Endothelial cell of umbilical vein (primary cell): ENCODE data around the gene SEMA5A. TPM values are rescaled to one million over a fixed set of nuclear protein-coding genes. Genes with fewer than 3 reads are reported as not detected.

Experiments used
- BruUV-seq: library from RNA; stranded (reverse); fragments of 400-500 nt; replicated peaks from 2 replicates; lab custom pipeline; 2021; lab: Mats Ljungman, UMichigan
- CTCF ChIA-PET: fragments of 300-600, 350-600 bp; sonication (Branson Sonifier 250); formaldehyde crosslinking; loops from one replicate; lab custom pipeline; 2021; ENCODE audit warnings: antibody characterized with exemption, inconsistent platforms; lab: Charles Lee
- POLR2A ChIA-PET: fragments of 300-600, 350-600 bp; sonication (Branson Sonifier 250); formaldehyde crosslinking; loops from one replicate; lab custom pipeline; 2021; ENCODE audit warnings: antibody characterized with exemption, inconsistent platforms; lab: Charles Lee
- DNase-seq: peaks from one replicate; pipeline ENCODE4 v3.0.0-alpha.2; 2011; ENCODE audit warnings: low read depth, low spot score
- FAIRE-seq: peaks from 2 replicates; lab custom pipeline; 2011; peaks lifted over from hg19 to GRCh38; lab: Jason Lieb, UNC
- H2AFZ ChIP-seq: 2 replicates; pipeline ENCODE4 v1.6.0; 2012; ENCODE audit warnings: low read depth, low read length, control low read depth, inconsistent platforms
- H3K27ac ChIP-seq: 2 replicates; pipeline ENCODE4 v1.5.1; 2011; ENCODE audit warnings: low read depth, mild to moderate bottlenecking, control low read depth, low read length, moderate library complexity; ENCODE audit not compliant: insufficient read depth
- H3K27me3 ChIP-seq, 2 experiments: 2 replicates each; pipeline versions ENCODE4 v1.6.0 to v1.6.1; 2011; ENCODE audit warnings: low read length in 2 of 2, mixed read lengths in 1 of 2; ENCODE audit not compliant: control insufficient read depth in 2 of 2, insufficient read depth in 2 of 2
- H3K36me3 ChIP-seq, 2 experiments: 2 replicates in 1 of 2; 3 replicates in 1 of 2; pipeline ENCODE4 v1.5.1; 2011; ENCODE audit warnings: low read length in 2 of 2, mild to moderate bottlenecking in 1 of 2, moderate library complexity in 1 of 2; ENCODE audit not compliant: control insufficient read depth in 2 of 2, insufficient read depth in 2 of 2; ENCODE audit errors: extremely low read depth in 1 of 2
- H3K4me1 ChIP-seq: 3 replicates; pipeline ENCODE4 v1.5.1; 2011; ENCODE audit warnings: mild to moderate bottlenecking, low read length; ENCODE audit not compliant: control insufficient read depth, insufficient read depth; ENCODE audit errors: extremely low read depth
- H3K4me2 ChIP-seq: 2 replicates; pipeline ENCODE4 v1.6.1; 2011; ENCODE audit warnings: low read length, control low read depth, mixed read lengths; ENCODE audit not compliant: insufficient read depth
- H3K4me3 ChIP-seq, 3 experiments: fragments of 200-600 bp in 1 of 3; sonication (generic), shearing (Covaris generic) in 1 of 3; replicated peaks in 1 of 3; 2 replicates each; pipeline ENCODE4 v1.5.1; 2011 to 2016; ENCODE audit warnings: control low read depth in 3 of 3, low read length in 3 of 3, mild to moderate bottlenecking in 2 of 3, inconsistent platforms in 1 of 3, low read depth in 1 of 3, moderate library complexity in 1 of 3; ENCODE audit not compliant: insufficient read depth in 1 of 3
- H3K79me2 ChIP-seq: 2 replicates; pipeline ENCODE4 v1.6.0; 2012; ENCODE audit warnings: low read length, inconsistent platforms; ENCODE audit not compliant: control insufficient read depth, insufficient read depth
- H3K9ac ChIP-seq: replicated peaks from 2 replicates; pipeline ENCODE3; 2011; ENCODE audit warnings: low read length, control low read depth; ENCODE audit not compliant: insufficient read depth; ENCODE audit errors: extremely low read depth
- H3K9me1 ChIP-seq: replicated peaks from 3 replicates; pipeline ENCODE4 v1.6.0; 2011; ENCODE audit warnings: mild to moderate bottlenecking, low read length; ENCODE audit not compliant: control insufficient read depth, insufficient read depth; ENCODE audit errors: extremely low read depth
- H3K9me3 ChIP-seq: replicated peaks from 2 replicates; pipeline ENCODE4 v1.5.1; 2012; ENCODE audit warnings: low read length, inconsistent platforms; ENCODE audit not compliant: control insufficient read depth, insufficient read depth
- H4K20me1 ChIP-seq: replicated peaks from 2 replicates; pipeline ENCODE3; 2011; ENCODE audit warnings: mild to moderate bottlenecking, low read length; ENCODE audit not compliant: control insufficient read depth, insufficient read depth; ENCODE audit errors: extremely low read depth
- CTCF ChIP-seq, 2 donors: IDR thresholded peaks; 1 replicate in 1 of 2; 2 replicates in 1 of 2; pipeline ENCODE4 v1.5.1; 2011; ENCODE audit warnings: low read length in 2 of 2, mild to moderate bottlenecking in 2 of 2, moderate library complexity in 2 of 2, control low read depth in 1 of 2, inconsistent platforms in 1 of 2, low read depth in 1 of 2; ENCODE audit not compliant: insufficient read depth in 1 of 2; ENCODE audit errors: extremely low read depth in 1 of 2
- EZH2 ChIP-seq: IDR thresholded peaks from 2 replicates; pipeline ENCODE4 v1.6.1; 2012; ENCODE audit warnings: borderline replicate concordance, low read depth, mild to moderate bottlenecking, moderate library complexity, low read length, inconsistent platforms; ENCODE audit not compliant: severe bottlenecking
- FOS ChIP-seq: IDR thresholded peaks from 2 replicates; pipeline ENCODE4 v1.6.1; 2011; ENCODE audit warnings: mild to moderate bottlenecking, low read length, moderate library complexity, borderline replicate concordance; ENCODE audit not compliant: insufficient read depth
- GATA2 ChIP-seq: IDR thresholded peaks from 2 replicates; pipeline ENCODE4 v1.7.0; 2011; ENCODE audit warnings: low read depth, mild to moderate bottlenecking, moderate library complexity, mixed read lengths, low read length; ENCODE audit not compliant: insufficient read length, insufficient read depth
- JUN ChIP-seq: IDR thresholded peaks from 2 replicates; pipeline ENCODE4 v1.6.1; 2011; ENCODE audit warnings: borderline replicate concordance, low read depth; ENCODE audit not compliant: insufficient read length, insufficient read depth
- MAX ChIP-seq: IDR thresholded peaks from 2 replicates; pipeline ENCODE4 v1.6.1; 2011; ENCODE audit not compliant: insufficient read depth, insufficient read length
- MYC ChIP-seq: IDR thresholded peaks from one replicate; pipeline ENCODE4 v1.6.1; 2011; ENCODE audit warnings: mild to moderate bottlenecking, low read depth, low read length
- POLR2A ChIP-seq: IDR thresholded peaks from 2 replicates; pipeline ENCODE4 v1.6.1; 2012; ENCODE audit warnings: low read depth, mild to moderate bottlenecking, control low read depth, low read length
- POLR2AphosphoS5 ChIP-seq: IDR thresholded peaks from 2 replicates; pipeline ENCODE4 v1.6.1; 2012; ENCODE audit warnings: low read depth, mild to moderate bottlenecking, control low read depth, low read length, moderate library complexity; ENCODE audit not compliant: insufficient read depth
- dilution Hi-C: fragments of 300-500 bp; cut with MboI; formaldehyde crosslinking; loops from one replicate; pipeline ENCODE4 v1.15.0; 2019; ENCODE audit warnings: low sequenced_read_pairs; ENCODE audit not compliant: extremely low pct_ligation_motif_present
- intact Hi-C: fragments of 100-400 bp; cut with micrococcal nuclease; formaldehyde crosslinking; loops from one replicate; pipeline ENCODE4 v1.10.0; 2022
- polyA plus RNA-seq, 4 experiments: library from polyadenylated mRNA; depleted of rRNA in 3 of 4; stranded (reverse) in 3 of 4; unstranded in 1 of 4; fragments of >200 nt; gene quantifications; 2 replicates each; pipeline versions ENCODE4 v1.2.1 to v1.2.3, GENCODE V29; 2011 to 2012; ENCODE audit warnings: missing spikeins in 1 of 4
- total RNA-seq: library from RNA; stranded (reverse); gene quantifications from 2 replicates; pipeline ENCODE4 v1.2.3, GENCODE V29; 2021

SEMA5A gene
- total and polyA plus RNA-seq, 2 donors (not counting 3 experiments of a cell fraction or from before 2014, with no cell fraction given) = 0.04 to 0.06 TPM

- DNase-seq (no peak), FAIRE-seq (no peak)
- H3K9me3 ChIP-seq = no peaks in the 10 kb centered on the region
- no peak for TF ChIP-seq MYC
- H3K9ac ChIP-seq = no peak overlapping the region
- H3K4me2 ChIP-seq = no peak overlapping the region
- no peak overlapping the region for H3K4me3 ChIP-seq
- intact Hi-C loops = no loop called here
- dilution Hi-C loops = no loop called here
- ChIA-PET POLR2A (no interaction called here), CTCF (no interaction called here)
- no peak overlapping the region for H3K27ac ChIP-seq
- no peaks in the 10 kb centered on the region for H3K9me1 ChIP-seq
- H4K20me1 ChIP-seq = no peaks in the 10 kb centered on the region
- no peaks in the 10 kb centered on the region for H3K36me3 ChIP-seq
- no TSS peak for BruUV-seq
- no peaks in the 10 kb centered on the region for H3K4me1 ChIP-seq
- no peaks in the 10 kb centered on the region for H3K27me3 ChIP-seq
- H2AFZ ChIP-seq = no peak overlapping the region
- no peaks in the 10 kb centered on the region for H3K79me2 ChIP-seq
Measured at GRCh38 chr5:9128136-9128535, 417.7 kb downstream of the SEMA5A start.

GRCh38 chr5:9126490-9126889, 419.4 kb downstream of the SEMA5A start:
- Histone ChIP-seq H3K9me1 (no peaks in the 10 kb centered on the region), H2AFZ (no peak overlapping the region), H3K4me1 (no peaks in the 10 kb centered on the region), H4K20me1 (no peaks in the 10 kb centered on the region), H3K36me3 (no peaks in the 10 kb centered on the region), H3K27me3 (no peaks in the 10 kb centered on the region), H3K9ac (no peak overlapping the region), H3K4me2 (no peak overlapping the region), H3K79me2 (no peaks in the 10 kb centered on the region), H3K27ac (no peak overlapping the region), H3K9me3 (no peaks in the 10 kb centered on the region), H3K4me3 (no peak overlapping the region)
- DNase-seq (no peak), FAIRE-seq (no peak)
- ChIA-PET POLR2A (no interaction called here), CTCF (no interaction called here)
- dilution Hi-C loops (no loop called here), intact Hi-C loops (no loop called here)
- BruUV-seq = no TSS peak
- TF ChIP-seq CTCF (IDR thresholded peaks at IDR 0.05; ENCODE audit: extremely low read depth in 1 of 2, insufficient read depth in 1 of 2, low read depth in 1 of 2, low read length in 2 of 2) = no peak
- TF ChIP-seq FOS = no peak
- no peak for TF ChIP-seq EZH2
- no peak for TF ChIP-seq JUN
- no peak for TF ChIP-seq GATA2
- no peak for TF ChIP-seq POLR2A
- no peak for TF ChIP-seq POLR2AphosphoS5
- no peak for TF ChIP-seq MYC
- no peak for TF ChIP-seq MAX
